OCI-LY7 (cell line): ENCODE measurements around the gene PTGDR.

Experiments
- EZH2phosphoT487 ChIP-seq: fragments of 200-600 bp; sonication (generic); IDR thresholded peaks from 2 replicates; pipeline ENCODE4 v1.6.1; 2018; ENCODE audit warnings: low read depth, borderline replicate concordance, mild to moderate bottlenecking, mixed run types, antibody characterized with exemption, low read length, moderate library complexity, mixed read lengths
- TF ChIP-seq, protein P1 (sequence below): fragments of 200-600 bp; sonication (generic); conservative IDR thresholded peaks from 2 replicates; pipeline ENCODE4 v1.5.1; 2014; ENCODE audit warnings: mild to moderate bottlenecking, antibody characterized with exemption, low read length, moderate library complexity, mixed read lengths

DNA sequence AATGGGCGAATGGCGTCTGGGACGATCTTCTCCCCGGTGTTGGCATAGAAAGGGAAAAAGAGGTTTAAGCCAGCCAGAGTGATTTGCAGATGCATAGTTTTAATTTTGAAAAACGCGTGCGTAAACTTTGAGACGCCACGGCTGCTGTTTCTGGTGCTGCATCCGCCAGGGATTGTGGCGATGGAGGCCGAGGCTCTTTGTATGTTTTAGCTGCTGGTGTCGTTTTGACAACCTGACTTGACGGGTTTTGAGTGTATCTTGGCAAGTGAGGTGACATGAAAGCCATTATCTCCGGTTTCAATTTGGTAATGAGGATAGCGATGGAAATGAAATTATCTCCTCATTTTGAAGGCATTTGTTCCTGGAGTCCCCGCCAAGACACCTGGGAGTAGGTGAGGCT lies 1.6 kb downstream of the PTGDR start:
- TF ChIP-seq, protein P1, sequence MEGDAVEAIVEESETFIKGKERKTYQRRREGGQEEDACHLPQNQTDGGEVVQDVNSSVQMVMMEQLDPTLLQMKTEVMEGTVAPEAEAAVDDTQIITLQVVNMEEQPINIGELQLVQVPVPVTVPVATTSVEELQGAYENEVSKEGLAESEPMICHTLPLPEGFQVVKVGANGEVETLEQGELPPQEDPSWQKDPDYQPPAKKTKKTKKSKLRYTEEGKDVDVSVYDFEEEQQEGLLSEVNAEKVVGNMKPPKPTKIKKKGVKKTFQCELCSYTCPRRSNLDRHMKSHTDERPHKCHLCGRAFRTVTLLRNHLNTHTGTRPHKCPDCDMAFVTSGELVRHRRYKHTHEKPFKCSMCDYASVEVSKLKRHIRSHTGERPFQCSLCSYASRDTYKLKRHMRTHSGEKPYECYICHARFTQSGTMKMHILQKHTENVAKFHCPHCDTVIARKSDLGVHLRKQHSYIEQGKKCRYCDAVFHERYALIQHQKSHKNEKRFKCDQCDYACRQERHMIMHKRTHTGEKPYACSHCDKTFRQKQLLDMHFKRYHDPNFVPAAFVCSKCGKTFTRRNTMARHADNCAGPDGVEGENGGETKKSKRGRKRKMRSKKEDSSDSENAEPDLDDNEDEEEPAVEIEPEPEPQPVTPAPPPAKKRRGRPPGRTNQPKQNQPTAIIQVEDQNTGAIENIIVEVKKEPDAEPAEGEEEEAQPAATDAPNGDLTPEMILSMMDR, result no peak
- no peak for TF ChIP-seq EZH2phosphoT487
